HG02759 (cell line): ENCODE measurements around the gene GNAQ.
"Not testable (repeated sequence)": the region's sequence is repeated elsewhere in the genome, so short reads cannot be mapped to it uniquely, and the experiment has no call there.

Experiments used
- ATAC-seq: cut with Tn5 transposase; IDR thresholded peaks from one replicate; pipeline ENCODE4 v1.9.1; 2021; ENCODE audit warnings: mild to moderate bottlenecking, moderate library complexity; ENCODE audit not compliant: unreplicated experiment

Gene GNAQ

GRCh38 chr9:77882294-77882693, 149.3 kb downstream of the GNAQ start:
- ATAC-seq, result no peak

GRCh38 chr9:77881634-77882033, 150.0 kb downstream of the GNAQ start:
- not testable (repeated sequence) for ATAC-seq

GRCh38 chr9:77881111-77881510, 150.5 kb downstream of the GNAQ start:
- ATAC-seq, result no peak

GRCh38 chr9:77879437-77879943, 152.1 kb downstream of the GNAQ start:
- no peak for ATAC-seq

GRCh38 chr9:77878793-77879192, 152.8 kb downstream of the GNAQ start:
- ATAC-seq, result not testable (repeated sequence)

- no peak for ATAC-seq
Observed at GRCh38 chr9:77877976-77878375, 153.6 kb downstream of the GNAQ start.

GRCh38 chr9:77876590-77876989, 155.0 kb downstream of the GNAQ start:
- no peak for ATAC-seq

- ATAC-seq, result no peak
Observed at GRCh38 chr9:77876091-77876490, 155.5 kb downstream of the GNAQ start.

- no peak for ATAC-seq
Observed at GRCh38 chr9:77872863-77873262, 158.7 kb downstream of the GNAQ start.

- ATAC-seq, result no peak
Observed at GRCh38 chr9:77872177-77872576, 159.4 kb downstream of the GNAQ start.

- no peak for ATAC-seq
Observed at GRCh38 chr9:77871483-77871882, 160.1 kb downstream of the GNAQ start.

- ATAC-seq, result no peak
Observed at GRCh38 chr9:77866878-77867277, 164.7 kb downstream of the GNAQ start.

- ATAC-seq, result no peak
Observed at GRCh38 chr9:77865385-77866047, 166.1 kb downstream of the GNAQ start.

GRCh38 chr9:77864211-77864889, 167.3 kb downstream of the GNAQ start:
- no peak for ATAC-seq

- ATAC-seq, result not testable (repeated sequence)
Observed at GRCh38 chr9:77863638-77864037, 168.0 kb downstream of the GNAQ start.

GRCh38 chr9:77860953-77861352, 170.7 kb downstream of the GNAQ start:
- not testable (repeated sequence) for ATAC-seq

- no peak for ATAC-seq
Observed at GRCh38 chr9:77857513-77858259, 173.9 kb downstream of the GNAQ start.

- no peak for ATAC-seq
Observed at GRCh38 chr9:77856615-77857014, 175.0 kb downstream of the GNAQ start.

- ATAC-seq, result no peak
Observed at GRCh38 chr9:77854916-77855311, 176.7 kb downstream of the GNAQ start.

GRCh38 chr9:77854258-77854915, 177.2 kb downstream of the GNAQ start:
- no peak for ATAC-seq

- ATAC-seq, result no peak
Observed at GRCh38 chr9:77853716-77854115, 177.9 kb downstream of the GNAQ start.
